GM21737 (cell line): ENCODE data around the gene CLASP1.

Experiments used
- ATAC-seq: cut with Tn5 transposase; IDR thresholded peaks from one replicate; pipeline ENCODE4 v1.9.1; 2021; ENCODE audit warnings: mild to moderate bottlenecking, moderate library complexity; ENCODE audit not compliant: unreplicated experiment

The CLASP1 gene

DNA sequence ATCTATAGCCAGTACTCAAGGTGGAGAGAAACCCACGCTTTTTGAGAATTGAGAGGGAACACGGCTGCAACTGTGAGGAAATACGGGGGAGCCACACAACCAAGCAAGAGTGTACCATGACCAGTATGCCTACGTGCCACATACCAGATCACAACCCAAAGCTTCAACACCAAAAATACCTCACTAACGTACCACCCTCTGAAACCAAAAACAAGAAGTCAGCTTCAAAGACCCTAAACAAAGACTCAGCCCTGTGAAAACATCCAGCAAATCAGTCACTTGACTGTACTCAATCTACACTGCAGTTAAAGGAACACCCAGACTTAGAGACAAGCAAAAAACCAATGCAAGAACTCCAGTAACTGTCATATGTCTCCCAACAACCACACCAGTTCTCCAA is 101.6 kb downstream of the CLASP1 start:
- no peak for ATAC-seq

DNA sequence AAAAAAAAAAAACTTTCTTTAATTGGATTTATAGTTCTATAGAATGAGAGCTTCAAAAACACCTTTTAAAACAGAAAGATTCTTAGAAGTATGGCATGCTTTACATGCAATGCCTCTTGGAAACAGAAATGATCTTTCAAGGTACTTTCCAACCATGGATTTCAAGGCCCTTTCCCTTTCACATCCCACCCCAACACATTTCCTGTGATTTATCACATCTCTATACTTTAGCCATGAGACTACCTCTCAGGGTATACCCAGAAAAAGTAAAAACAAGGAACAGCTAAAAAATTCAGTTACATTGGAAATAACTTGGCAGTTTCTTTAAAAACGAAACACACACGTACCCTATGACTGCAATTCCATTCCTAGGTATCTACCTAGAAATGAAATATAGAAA is 103.3 kb downstream of the CLASP1 start:
- no peak for ATAC-seq

DNA sequence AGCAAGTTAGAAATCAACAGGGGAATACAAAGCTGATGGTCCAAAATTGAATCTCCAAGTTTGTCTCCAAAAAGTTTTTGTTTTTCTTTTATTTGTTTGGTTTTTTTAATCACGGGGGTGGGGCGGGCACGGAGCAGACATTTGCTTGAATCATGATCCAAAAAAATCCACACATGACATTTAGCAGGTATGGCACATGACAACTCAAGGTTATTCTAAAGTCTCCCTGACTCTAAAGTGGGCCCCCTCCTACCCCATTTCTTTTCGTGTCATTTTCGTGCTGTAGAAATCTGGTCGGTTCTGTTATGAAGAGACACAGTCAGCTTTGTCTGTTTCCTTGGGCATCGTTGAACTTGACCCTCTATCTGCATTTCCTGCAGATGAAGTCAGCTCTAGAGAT is 104.0 kb downstream of the CLASP1 start:
- ATAC-seq, result no peak

DNA sequence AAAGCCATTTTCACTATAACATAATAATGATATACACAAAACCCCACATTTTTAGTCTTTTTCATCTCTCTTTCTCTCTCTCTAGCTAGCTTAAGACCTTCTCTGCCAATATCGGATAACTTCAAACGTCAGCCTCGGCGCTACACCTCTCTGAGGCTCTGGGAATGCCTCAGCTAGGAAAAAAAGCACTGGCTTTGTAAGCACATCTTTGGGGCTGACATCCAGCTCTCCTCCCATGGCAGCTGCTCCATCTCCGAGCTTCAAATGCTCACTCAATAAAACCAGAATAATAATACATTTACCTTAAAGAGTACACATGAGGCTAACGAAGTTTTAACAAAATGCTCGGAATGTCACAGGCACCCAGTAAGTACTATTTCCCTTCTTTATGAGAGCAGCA is 107.8 kb downstream of the CLASP1 start:
- ATAC-seq, result no peak

DNA sequence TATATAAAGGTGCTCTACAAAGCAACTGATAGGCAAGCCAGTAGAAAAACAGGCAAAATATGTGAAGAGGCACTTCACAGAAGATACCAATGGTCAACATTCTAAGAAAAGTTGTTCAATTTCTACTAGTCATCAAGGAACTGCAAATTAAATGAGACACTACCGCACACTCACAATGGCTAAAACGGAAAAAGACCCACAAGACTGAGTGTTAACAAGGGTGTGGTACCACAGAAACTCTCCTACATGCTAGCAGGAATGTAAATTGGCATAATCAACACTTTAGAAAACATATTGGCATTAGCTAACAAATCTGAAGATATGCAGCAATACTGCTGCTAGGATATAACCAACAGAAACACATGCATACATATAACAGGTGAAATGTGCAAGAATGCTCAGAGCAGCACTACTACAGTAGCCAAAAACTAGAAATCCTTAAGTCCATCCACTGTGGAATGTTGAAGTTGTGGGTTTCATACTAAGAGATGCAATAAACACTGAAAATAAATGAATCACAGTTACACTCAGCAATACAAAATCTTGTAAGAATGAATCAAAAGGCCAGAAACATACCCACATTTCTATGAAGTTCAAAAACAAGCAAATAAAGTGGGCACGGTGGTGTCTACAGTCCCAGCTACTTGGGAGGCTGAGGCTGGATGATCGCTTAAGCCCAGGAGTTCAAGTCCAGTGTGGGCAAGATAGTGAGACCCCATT is 109.4 kb downstream of the CLASP1 start:
- no peak for ATAC-seq

DNA sequence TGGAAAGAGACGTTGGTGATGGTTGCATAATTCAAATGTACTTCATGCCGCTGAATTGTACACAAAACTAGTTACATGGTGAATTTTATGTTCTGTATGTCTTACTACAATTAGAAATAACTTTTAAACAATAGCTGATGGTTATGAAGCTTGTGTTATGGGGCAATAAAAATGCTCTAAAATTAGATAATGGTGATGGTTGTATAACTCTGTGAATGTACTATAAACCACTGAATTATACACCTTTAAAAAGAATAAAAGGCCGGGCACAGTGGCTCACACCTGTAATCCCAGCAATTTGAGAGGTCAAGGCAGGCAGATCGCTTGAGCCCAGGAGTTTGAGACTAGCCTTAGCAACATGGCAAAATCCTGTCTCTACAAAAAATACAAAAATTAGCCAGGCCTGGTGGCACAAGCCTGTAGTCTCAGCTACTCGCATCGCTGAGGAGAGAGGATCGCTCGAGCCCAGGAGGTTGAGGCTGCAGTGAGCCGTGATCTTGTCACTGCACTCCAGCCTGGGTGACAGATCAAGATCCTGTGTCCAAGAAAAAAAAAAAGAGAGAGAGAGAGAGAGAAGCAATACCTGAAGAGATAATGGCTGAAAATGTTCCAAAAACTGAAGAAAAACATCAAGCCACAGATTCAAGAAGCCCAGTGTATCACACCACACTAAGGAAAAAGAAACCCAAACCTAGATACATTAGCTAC is 112.3 kb downstream of the CLASP1 start:
- ATAC-seq, result no peak

DNA sequence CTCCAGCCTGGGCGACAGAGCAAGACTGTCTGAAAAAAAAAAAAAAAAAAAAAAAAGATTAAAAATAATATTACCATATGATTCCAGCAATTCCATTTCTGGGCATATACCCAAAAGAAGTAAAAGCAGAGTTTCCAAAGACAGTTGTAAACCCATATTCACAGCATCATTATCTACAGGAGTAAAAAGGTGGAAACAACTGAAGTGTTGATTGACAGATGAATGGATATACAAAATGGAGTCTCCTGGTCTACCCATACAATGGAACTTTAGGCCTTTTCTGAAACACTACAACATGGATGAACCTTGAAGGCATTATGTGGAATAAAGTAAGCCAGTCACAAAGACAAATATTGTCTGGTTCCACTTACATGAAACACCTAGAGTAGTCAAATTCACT is 112.9 kb downstream of the CLASP1 start:
- no peak for ATAC-seq

DNA sequence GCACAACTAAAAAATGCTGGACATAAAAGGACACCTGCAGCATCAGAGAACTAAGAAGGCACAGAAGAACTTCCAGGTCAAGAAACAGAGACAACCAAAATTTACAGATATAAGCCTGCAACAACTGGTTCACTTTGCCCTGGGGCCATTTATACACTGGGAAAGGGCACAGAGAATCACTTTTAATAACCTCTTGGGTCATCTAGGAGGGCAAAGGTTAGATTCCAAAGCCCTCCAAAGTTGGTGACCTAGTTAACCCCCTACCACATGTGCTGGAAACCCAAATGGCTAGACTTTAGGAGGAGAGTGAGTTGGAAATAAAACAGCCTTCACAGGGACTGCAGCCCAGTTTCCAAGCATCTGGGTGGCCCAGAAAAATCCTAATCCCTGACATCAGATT is 115.3 kb downstream of the CLASP1 start:
- ATAC-seq, result no peak

DNA sequence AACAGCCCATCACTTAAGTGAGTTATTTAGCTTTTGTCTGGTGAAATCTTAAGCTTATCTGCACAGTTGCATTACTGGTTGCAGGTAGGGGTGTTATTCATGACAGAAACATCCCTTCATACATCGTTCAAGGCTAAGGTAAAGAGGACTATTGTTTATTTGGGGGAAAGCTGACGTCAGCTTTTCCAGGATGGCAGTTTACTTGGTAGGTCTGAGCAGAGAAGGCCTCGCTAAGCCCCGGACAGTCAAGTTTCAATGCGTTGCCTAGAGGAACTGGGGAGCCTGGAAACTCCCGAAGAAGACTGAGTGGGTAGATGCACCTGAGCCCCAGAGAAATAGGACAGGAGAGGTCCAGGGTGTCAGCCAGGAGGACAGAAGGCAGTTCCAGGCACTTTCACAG is 116.4 kb downstream of the CLASP1 start:
- ATAC-seq, result no peak

DNA sequence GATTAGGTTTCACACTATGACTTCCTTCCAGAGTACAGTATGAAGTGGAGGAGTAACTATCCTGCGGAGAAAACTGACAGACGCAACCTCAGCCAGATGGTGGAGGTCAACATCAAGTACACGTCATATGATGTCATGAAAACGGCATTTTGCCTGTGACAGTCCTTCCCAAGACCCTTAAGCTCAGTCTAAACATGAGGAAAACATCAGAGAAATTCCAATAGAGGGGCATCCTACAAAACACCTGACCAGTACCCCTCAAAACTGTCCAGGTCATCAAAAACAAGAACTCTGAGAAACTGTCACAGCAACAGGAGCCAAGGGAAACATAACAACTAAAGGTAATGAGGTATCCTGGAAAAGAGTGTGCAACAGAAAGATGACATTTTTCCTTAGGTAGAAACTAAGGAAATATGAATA is 116.9 kb downstream of the CLASP1 start:
- no peak for ATAC-seq

DNA sequence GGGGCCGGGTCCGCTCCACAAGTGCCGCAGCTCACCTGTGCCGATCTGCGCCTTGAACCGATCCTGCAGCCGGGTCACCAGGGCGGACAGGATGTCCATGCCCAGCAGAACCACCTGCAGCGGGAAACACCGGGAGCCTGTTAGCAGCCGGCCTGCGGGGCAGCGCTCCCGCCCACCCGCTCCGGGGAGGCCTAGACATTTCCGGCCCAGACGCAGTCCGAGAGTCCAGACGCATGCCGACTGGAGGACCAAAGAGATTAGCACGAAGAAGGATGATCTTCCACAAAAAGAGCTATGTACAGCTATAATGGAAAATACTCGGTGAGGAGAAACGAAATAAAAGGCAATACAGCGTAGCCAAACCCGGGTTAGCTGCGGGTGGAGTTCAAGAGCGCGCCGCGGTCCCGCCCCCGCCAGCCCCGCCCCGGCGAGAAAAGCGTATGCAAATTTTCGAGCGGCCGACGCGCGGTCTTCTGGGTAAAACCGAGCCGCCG is 119.0 kb downstream of the CLASP1 start:
- ATAC-seq, result peak; percentile 59

DNA sequence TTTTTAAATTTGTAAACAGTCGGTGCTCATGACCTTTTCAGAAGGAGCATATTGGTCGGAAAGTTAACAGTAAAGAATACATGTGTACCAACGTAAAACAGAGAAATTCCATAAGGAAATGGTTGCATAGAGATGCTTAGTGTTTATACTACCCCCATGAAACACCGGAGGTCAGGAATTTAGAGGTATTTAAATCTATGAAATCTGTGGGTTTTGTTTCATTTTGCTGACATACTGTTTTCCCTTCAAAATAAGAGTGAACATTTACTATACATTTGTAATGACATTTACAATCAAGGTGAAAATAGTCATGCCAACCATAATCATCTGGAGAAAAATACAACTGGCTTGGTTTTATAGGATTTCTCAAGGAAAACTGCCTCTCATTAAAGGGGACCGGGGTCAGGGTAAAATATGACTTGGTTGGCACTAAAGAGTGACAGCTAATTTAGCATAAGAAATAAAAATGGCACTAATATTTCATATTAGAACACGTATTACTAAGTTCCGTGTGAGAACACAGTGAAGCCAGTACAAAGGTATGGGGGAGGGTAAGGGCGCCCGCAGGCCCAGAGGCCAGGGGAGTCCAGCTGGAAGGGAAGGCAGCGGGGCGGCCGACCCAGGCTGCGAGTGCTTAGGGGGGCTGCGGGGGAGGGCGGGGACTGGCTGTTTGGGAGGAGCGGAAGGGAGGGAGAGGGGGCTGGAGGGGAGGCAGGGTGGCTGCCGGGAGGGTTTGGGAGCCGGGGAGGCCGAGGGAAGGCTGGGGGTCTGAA is 119.6 kb downstream of the CLASP1 start:
- ATAC-seq, result peak; percentile 5

DNA sequence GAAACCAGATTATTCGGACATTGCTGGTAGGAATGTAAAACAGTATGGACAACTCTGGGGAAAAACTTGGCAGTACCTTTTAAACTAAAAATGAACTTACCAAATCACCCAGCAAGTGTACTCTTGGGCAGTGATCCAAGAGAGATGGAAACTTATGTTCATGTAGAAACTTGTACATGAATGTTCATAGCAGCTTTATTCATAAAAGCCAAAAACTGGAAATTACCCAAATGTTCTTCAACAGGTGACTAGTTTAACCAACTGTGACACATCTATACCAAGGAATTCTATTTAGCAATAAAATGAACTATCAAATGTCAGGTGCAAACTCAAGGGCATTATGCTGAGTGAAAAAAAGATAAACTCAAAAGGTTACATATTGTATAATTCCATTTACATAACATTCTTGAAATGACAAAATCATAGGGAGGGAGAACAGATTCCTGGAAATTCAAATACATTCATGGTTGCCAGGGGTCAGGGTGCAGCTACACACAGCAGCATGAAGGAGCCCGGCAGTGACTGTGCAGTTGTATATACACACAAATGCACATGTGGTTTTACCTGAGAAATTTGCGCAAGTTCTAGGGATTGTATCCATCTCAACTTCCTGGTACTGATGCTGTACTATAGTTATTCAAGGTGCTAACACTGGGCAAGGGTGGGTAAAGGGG is 122.1 kb downstream of the CLASP1 start:
- ATAC-seq, result no peak

DNA sequence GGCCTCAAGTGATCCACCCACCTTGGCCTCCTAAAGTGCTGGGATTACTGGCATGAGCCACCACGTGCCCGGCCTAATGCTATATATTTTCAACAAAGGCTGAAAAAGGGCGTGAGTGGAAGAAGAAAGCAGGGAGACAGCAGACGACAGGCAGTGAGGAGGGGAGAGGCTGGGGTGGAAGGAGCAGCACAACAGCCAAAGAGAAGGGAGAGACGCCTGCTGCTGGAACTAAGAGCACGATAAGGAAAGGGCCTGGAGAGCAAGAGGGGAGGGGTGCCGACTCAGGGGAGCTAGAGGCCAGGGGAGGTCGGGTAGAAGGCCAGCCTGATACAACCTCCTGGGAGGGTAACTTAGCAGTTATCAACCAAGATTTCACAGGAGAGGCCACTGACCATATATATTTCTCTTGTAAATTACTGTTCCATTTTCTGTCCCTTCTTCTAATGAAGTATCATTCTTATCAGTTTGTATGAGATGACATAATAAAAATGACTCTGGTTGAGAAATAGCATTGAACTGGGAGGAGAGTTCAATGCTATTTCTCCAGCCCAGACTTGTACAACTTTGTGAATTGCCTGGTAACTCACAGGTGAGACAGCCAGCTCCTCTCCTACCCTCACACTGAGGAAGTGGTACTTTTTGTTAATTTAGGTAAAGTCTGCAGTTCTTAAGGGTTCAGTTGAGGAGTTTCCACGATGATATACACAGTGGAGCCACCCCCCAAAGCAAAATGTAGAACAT is 124.4 kb downstream of the CLASP1 start:
- no peak for ATAC-seq

DNA sequence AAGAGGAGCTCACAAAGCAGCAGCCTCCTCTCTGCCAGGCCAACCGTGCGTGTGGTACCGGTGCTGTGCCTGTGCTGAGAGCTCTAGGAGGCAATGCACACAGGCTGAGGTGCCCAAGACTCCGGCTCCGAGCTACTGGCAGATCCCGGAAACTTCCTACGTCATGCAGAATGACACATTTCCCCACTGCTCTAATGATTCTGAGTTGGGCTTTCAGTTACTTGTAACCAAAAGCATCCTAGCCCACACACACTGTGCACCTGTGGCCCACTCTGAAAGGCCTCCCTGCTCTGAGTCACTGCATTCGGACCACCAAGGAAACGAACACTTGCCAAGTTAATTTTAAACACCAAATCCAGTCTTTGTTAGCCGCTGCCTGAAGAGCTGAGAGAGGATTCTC is 127.9 kb downstream of the CLASP1 start:
- no peak for ATAC-seq

DNA sequence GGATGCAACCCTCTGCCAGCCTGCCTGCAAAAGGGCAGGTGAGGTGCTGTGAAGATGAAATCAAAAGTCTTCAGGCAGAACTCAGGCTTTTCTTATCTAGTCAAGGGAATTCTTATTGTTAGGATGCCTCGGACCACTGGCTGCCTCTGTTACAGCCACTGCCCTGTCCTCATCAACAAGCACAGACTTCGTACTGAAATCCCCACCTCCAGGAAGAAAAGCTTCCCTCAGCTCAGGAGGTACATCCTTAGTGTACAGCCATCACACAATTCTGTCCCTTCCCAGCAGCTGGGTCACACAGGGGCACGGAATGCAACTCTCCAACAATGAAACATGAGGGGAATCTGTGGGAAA is 128.6 kb downstream of the CLASP1 start:
- no peak for ATAC-seq

DNA sequence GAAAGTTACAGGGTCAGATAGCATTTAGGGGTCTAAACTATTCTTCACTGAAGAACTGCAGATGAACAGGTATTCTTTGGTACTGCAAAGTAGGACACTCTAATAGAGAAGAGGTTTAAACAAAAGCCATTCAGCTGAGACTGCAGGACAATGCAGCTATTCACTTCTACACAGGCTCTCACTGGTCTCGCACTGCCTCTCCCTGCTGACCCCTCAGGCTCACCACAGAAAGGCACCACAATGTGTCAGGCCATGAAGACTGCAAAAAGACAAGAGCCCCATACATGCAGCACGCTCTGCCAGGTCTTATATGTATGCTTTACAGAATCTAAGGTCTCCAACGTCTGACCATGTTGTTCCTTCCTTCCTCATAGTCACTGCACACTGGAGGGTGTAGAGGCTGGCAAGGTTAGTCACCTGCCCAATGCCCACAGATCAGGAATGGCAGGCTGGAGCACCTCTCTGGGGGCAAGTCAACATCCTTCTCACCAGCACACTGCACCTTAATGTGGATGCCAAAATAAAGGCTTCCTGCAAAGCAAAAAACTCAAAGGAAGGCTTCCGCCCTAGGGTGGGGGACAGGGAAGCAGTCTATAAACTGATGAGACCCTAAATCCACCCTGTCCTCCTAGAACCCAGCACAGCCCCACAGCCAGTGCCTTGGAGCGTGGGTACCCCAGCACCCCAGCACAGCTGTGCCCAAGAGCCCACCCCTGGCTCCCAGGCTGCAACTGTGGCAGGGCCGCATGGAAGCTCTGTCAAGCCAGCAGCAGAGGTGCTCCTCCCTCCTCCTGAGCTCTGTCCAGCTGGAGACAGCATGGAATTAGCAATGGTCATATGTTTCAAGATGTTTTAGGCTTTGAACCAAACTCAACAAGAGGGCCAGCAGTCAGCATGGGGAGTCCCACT is 129.3 kb downstream of the CLASP1 start:
- ATAC-seq, result no peak

DNA sequence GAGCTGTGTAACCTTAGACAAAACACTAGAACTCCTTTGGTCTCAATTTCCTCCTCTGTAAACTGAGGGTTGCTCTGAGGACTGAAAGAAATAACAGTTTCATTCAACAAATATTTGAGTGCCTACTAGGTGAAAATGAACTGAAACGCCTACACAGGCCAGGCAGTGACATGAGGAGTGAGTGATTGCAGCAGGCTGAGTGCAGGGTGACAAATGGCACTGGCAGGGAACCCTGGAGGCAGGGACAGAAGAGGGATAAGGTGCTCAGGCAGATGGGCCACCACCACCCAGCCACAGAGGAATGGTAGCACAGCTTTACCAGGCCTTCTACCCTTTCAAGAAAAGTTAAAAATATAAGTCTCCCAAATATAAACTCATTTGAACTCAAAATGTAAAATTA is 130.1 kb downstream of the CLASP1 start:
- no peak for ATAC-seq

DNA sequence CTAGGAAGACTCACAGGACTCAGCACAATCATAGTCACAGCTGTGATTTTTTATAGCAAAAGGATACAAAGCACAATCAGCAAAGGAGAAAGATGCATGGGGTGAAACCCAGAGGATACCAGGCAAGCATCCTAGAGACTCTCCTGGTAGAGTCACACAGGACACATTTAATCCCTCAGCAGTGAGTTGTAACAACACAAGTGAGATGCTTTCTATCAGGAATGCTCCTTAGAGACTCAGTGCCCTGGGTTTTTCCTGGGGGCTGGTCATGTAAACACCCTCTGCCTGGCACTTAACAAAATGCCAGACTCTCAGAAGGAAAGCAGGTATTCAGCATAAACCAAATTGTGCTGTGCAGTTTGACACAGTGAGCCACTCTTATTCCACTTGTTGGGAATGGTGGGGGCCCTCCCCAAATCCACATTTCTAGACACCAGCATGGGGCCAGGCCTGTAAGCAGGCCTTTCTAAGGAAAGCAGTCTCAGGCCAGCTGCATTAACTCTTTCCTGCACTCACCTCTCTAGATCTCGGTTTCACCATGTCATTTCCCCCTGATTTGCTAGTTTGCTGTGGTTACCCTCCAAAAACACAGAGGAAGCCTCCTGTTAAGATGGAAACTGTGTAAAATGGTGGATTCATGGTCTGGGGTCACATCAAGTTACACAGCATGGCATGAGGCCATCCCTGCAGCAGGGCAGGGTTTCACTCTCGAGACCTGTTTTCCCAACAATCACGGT is 135.5 kb downstream of the CLASP1 start:
- ATAC-seq, result no peak
